Fibroblast of peridontal ligament (primary cell): ENCODE data around the gene OTUB2.

Source experiments
- DNase-seq: peaks from one replicate; pipeline ENCODE4 v3.0.0-alpha.2; 2010; ENCODE audit errors: extremely low read depth

Gene OTUB2

DNA sequence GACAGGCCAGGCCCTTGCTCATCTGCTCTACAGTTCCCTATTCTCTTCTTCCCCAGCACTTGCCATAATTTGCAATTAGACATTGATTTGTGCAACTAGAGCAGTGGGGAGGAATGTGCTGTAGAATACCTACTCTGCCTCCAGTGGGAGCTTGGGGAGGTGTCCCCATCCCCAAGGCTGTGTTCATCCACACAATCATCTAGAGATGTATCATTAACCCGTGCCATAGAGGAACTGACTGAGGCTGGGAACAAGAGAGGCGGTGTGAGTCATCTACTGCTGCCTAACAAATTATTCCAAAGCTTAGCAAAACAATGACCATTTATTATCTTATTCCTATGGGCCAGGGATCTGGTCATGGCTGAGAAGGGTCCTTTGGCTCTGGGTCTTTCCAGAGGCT lies 5.1 kb upstream of the OTUB2 start:
- DNase-seq = no peak

- no peak for DNase-seq
Measured at GRCh38 chr14:94021416-94022157, 4.6 kb upstream of the OTUB2 start.

DNA sequence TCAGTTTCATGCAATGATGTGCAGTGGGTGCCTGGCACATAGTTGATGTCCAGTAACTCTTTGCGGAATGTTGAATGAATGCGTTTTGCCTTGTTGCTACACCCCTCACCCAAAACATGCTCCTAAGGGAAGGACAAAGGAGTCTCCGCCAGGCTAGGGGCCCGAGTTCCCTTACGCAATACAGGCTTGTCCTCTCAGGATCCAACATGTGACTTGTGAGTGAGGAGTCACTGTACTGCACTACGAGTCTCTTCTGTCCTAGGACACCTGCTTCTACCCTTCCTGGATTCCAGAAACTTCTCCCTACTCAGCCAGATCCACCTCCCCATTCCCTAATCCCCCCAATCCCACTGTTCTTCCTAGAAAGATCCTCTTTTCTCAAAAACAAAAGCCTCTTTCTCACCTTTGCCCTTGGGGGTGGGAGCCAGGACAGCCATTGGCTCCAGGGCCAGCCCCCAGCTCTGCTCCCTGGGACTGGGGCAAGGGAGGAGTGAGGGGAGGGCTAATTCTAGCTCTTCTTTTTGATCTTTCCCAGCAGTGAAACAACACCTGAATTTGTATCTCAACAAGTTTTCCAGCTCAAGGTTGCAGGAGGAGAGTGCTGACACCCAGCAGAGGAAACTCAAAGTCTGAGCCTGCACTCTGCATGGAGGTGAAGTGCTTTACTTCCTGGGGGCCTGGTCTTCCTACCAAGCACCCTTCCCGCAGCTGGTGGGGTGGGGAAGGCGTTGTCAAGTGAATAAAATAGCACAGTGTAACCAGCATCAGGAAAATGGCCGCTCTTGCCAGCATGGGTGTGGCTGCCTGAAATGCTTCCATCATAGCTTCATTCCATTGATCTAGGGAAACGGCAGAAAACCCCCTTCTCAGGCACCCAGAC lies 3.4 kb upstream of the OTUB2 start:
- DNase-seq = no peak

DNA sequence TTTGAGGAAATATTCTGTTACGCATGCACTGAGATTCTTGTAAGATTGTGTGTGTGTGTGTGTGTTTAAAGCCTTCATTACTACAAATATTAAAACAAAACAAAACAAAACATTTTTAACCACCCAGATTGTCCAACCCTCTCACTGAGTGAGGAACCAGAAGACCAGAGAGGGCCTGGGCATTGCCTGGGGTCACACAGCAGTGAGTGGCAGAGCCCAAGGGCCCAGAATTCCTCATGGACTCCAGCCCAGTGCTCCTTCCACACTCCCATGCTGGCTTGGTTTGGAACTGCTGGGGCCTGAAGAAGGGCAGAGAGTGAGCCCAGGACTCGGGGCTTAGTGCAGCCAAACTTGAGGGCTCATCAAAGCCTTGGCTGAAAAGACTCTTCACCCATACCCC lies 1.6 kb upstream of the OTUB2 start:
- DNase-seq = no peak

DNA sequence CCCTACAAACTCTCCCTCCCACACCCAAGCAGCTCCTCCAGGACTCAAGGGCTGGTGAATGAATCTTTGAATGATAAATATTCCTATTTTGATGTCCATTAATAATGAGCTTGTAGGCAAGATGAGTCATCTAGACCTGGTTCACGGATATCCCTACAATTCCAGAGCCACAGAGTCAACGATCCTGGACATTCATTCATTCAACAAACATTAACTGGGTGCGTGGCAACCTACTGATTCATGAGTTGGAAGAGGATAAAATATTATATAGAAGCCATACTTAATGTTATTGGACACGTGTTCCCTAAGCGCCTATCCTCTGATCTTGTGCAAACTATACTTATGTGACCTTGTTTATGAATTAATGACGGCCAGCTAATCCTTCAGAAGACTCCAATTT lies 420 bp upstream of the OTUB2 start:
- DNase-seq = no peak

DNA sequence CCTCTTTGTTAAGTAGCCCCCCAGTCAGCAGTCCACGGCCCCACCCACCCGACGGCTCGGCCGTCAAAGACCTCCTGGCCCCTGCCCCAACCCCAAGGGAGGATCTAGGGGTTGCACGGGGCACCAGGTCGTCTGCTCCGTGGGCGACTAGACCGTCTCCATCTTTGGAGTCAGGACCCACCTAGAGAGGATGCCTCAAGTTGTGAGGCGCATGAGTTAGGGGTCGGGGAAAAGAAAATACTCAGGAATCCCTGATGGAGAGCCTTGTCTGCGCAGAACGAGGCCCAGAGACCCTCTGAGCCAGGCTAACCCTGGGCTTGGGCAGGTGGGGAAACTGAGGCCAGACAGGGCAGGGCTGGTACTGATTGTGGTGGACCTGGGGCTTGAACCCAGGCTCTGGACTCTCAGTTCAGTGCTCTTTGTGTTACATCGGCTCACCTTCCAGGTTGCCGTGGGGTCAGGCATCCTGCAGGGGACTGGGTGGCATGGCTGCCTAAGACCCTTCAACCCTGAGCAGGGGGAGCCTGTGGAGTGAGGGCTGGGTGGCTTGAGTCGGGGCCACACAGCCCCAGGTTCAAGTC lies 839 bp downstream of the OTUB2 start:
- DNase-seq = no peak

DNA sequence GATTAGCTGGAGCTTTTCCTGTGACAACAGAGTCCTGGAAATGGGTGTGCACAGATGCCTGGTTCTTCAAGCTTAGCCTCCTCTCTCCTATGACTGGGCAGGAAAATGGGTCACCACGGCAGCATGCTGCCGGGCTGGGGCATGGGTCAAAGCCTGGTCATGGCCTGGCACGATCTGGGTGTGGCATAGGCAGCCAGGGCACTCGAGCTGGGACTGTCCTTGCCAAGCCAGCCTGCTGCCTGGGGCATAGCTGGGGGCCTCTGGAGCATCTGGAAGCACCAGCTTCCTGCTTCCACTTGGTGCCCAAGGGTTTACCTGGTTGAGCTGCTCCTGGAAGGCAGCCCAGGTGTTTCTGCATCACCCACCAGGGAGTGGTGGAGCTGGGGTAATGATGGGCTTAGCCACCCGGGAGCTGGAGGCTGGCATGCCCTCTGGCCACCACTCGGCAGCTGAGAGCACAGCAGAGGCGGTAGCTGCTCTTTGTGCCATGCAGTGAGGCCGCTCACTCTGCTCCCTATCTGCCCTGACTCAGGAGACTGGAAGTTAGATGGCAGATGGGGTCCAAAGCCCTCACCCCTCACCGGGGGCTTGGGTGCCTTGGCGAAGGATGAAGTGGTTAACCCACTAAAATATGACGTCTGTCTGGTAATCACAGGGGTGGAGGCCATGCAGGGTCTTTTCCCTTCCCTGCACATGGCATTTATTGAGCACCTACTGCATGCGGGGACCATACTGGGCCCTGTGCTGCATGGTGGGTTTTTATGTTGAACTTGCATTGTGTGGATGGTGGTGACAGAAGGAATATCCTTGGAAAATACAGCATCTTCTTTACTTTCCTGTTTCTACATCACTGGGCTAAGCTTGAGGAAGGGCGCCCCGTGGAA lies 1.7 kb downstream of the OTUB2 start:
- no peak for DNase-seq

DNA sequence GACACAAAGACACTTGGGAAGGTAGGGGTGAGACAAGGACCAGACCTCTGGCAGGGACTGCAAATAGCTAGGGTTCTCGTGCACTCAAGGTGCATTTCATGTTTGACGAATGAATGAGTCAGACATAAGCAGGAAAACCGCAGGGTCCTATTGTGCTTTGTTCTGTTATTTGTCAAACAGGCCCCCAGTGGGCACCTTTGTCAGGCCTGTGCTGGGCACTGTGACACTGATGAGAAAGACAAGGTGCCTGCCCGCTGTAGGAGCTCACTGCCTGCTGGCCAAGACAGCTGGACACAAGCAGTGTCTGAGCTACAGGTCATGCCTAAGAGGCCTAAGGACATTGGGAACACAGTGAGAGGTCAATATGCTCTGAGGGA lies 2.3 kb downstream of the OTUB2 start:
- no peak for DNase-seq

DNA sequence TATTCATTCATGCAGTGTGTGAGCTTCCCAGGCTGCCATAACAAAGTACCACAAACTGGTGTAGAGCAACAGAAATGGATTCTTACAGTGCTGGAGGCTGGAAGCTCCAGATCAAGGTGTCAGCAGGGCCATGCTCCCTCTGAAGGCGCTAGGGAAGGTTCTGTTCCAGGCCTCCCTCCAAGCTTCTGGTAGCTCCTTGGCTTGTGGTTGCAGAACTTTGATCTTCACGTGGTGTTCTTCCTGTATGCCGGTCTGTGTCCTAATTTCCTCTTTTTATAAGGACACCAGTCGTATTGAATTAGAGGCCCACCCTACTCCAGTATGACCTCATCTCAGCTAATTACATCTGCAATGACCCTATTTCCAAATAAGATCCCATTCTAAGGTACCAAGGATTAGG lies 3.1 kb downstream of the OTUB2 start:
- no peak for DNase-seq

- no peak for DNase-seq
Measured at GRCh38 chr14:94029671-94030203, 3.6 kb downstream of the OTUB2 start.

DNA sequence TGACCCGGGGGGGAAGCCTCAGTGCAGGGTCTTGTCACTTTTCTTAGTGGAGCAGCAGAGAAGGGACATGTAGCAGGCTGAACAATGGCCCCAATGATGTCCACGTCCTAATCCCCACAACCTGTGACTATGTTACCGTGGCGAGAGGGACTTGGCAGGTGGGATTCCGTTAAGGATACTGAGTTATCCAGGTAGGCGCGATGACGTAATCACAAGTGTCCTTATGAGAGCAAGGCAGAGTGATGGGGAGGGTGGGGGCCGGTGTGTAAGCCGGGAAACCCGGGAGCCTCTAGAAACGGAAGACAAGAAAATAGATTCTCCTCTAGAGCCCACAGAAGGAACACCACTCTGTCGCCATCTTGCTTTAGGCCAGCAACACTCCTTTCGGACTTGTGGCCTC lies 4.4 kb downstream of the OTUB2 start:
- no peak for DNase-seq

- no peak for DNase-seq
Measured at GRCh38 chr14:94031161-94031882, 5.2 kb downstream of the OTUB2 start.

GRCh38 chr14:94031883-94032279 lies 5.7 kb downstream of the OTUB2 start:
- no peak for DNase-seq

- no peak for DNase-seq
Measured at GRCh38 chr14:94034886-94035285, 8.7 kb downstream of the OTUB2 start.

- peak; percentile 67 for DNase-seq
Measured at GRCh38 chr14:94036313-94037167, 10.4 kb downstream of the OTUB2 start.

DNA sequence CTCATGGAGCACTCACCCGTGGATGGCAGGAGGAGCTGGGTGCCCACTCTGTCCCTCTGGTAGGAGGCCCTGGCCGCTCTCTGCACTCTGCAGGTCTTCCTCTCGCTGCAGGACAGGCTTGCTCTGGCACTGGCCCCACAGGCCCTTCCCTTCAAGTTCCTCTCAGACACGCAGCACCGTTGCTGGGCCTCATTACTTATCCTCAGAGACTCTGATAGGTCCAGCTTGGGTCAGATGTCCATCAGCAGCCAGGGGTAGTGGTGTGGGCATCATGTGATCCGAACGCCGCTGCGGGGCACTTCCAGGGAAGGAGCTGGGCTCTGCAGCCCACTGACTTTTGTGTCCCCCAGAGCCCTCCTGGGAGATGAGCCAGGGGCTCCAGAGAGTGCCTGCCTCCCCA lies 11.8 kb downstream of the OTUB2 start:
- no peak for DNase-seq

DNA sequence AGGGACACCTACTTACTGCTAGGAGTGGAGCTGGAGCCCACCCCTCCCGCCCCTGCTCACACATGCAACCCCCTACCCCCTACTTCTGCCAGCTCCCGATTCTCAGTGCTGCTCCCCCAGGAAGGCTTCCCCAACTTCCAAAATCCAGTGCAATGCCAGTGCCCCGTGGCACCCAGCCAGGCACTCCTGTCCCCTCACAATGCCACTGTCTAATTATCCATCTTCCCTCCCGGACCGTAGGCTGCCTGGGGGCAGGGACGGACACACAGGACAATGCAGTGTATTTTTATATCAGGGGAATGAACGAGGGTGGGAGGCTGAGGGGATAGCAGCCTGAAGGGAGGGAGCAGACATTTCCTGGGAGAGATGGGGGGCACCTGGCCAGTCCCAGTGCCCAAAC lies 12.4 kb downstream of the OTUB2 start:
- no peak for DNase-seq

- no peak for DNase-seq
Measured at GRCh38 chr14:94038921-94039629, 12.9 kb downstream of the OTUB2 start.

DNA sequence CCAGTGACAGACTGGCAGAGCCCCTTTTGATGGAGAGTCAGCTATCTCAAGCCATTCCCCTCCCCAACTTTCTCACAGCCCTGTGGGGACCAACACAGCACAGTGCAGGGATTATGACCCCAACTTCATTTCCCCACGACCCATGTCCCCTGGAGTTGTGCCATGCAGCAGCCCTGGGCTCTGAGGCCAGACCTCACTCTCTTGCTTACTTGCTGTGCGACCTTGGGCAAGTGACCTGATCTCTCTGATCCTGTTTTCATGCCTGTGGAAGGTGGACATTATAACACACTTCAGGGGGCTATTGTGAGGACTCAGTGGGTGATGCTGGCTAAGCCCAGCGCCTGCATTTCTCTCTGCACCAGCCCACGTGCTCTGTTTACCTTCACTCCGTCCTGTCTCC lies 14.1 kb downstream of the OTUB2 start:
- DNase-seq = no peak
